SK-N-SH (cell line): ENCODE data around the gene STH. TPM values are rescaled to one million over a fixed set of nuclear protein-coding genes. Genes with fewer than 3 reads are reported as not detected.

Experiments used
- CTCF ChIA-PET: fragments of 300-600, 350-600 bp; formaldehyde crosslinking; extraction: SDS; loops from one replicate; lab custom pipeline; 2021; lab: Yijun Ruan, JAX
- POLR2A ChIA-PET: fragments of 350-600 bp; sonication (Branson Sonifier 250); formaldehyde crosslinking; extraction: SDS; loops from one replicate; lab custom pipeline; 2020; ENCODE audit warnings: antibody characterized with exemption, inconsistent platforms; lab: Yijun Ruan, JAX
- DNase-seq: peaks from one replicate; pipeline ENCODE4 v3.0.0; 2012
- H2AFZ ChIP-seq: fragments of 200-600 bp; sonication (generic); 2 replicates; pipeline ENCODE4 v1.8.1; 2016; ENCODE audit warnings: antibody characterized with exemption, mild to moderate bottlenecking, low read depth
- H3F3A ChIP-seq: fragments of 200-600 bp; sonication (generic); replicated peaks from 2 replicates; pipeline ENCODE3; 2016; ENCODE audit warnings: antibody characterized with exemption, mild to moderate bottlenecking; ENCODE audit not compliant: insufficient read depth
- H3K27ac ChIP-seq, 2 experiments: fragments of 200-500 bp in 1 of 2; fragments of 200-600 bp in 1 of 2; sonication (Bioruptor generic) in 1 of 2; sonication (generic), shearing (Covaris generic) in 1 of 2; 2 replicates each; pipeline versions ENCODE4 v1.5.1 to v1.6.1; 2014 to 2016; ENCODE audit warnings: low read depth in 2 of 2, inconsistent platforms in 1 of 2, low read length in 1 of 2, mild to moderate bottlenecking in 1 of 2, mixed read lengths in 1 of 2
- H3K27me3 ChIP-seq: fragments of 200-600 bp; sonication (generic), shearing (Covaris generic); 2 replicates; pipeline ENCODE4 v1.6.1; 2016; ENCODE audit warnings: mixed run types; ENCODE audit not compliant: insufficient read depth
- H3K36me3 ChIP-seq, 2 experiments: fragments of 200-500 bp in 1 of 2; fragments of 200-600 bp in 1 of 2; sonication (Bioruptor generic) in 1 of 2; sonication (generic) in 1 of 2; replicated peaks in 1 of 2; 2 replicates each; pipeline versions ENCODE3 to v1.5.1; 2014 to 2016; ENCODE audit warnings: low read length in 1 of 2, mild to moderate bottlenecking in 1 of 2; ENCODE audit not compliant: insufficient read depth in 2 of 2, control insufficient read depth in 1 of 2
- H3K4me1 ChIP-seq, 2 experiments: fragments of 200-500 bp in 1 of 2; fragments of 200-600 bp in 1 of 2; sonication (Bioruptor generic) in 1 of 2; sonication (generic), shearing (Covaris generic) in 1 of 2; 2 replicates each; pipeline versions ENCODE4 v1.5.1 to v1.6.1; 2014 to 2016; ENCODE audit warnings: low read depth in 1 of 2, low read length in 1 of 2, mixed run types in 1 of 2; ENCODE audit not compliant: insufficient read depth in 2 of 2, control insufficient read depth in 1 of 2
- H3K4me2 ChIP-seq: fragments of 200-600 bp; sonication (generic), shearing (Covaris generic); 2 replicates; pipeline ENCODE4 v1.6.1; 2017; ENCODE audit warnings: mixed run types
- H3K4me3 ChIP-seq, 2 experiments: fragments of 200-500 bp in 1 of 2; fragments of 200-600 bp in 1 of 2; sonication (Bioruptor generic) in 1 of 2; sonication (generic), shearing (Covaris generic) in 1 of 2; 2 replicates each; pipeline versions ENCODE4 v1.5.1 to v1.8.1; 2014 to 2016; ENCODE audit warnings: low read depth in 2 of 2, inconsistent platforms in 1 of 2, low read length in 1 of 2, mild to moderate bottlenecking in 1 of 2, mixed read lengths in 1 of 2, moderate library complexity in 1 of 2
- H3K79me2 ChIP-seq: fragments of 200-600 bp; sonication (generic); 2 replicates; pipeline ENCODE4 v1.8.1; 2017; ENCODE audit warnings: mild to moderate bottlenecking; ENCODE audit not compliant: insufficient read depth
- H3K9ac ChIP-seq: fragments of 200-600 bp; sonication (generic); 2 replicates; pipeline ENCODE4 v1.6.1; 2017; ENCODE audit warnings: mixed run types
- H3K9me2 ChIP-seq: fragments of 200-600 bp; sonication (generic); 2 replicates; pipeline ENCODE4 v1.6.1; 2017; ENCODE audit warnings: mixed run types
- H3K9me3 ChIP-seq: fragments of 200-600 bp; sonication (generic); 2 replicates; pipeline ENCODE4 v1.6.1; 2017; ENCODE audit warnings: mixed run types, mild to moderate bottlenecking, moderate library complexity
- H4K20me1 ChIP-seq: fragments of 200-600 bp; sonication (generic); 2 replicates; pipeline ENCODE4 v1.6.1; 2017; ENCODE audit warnings: mild to moderate bottlenecking, mixed run types; ENCODE audit not compliant: insufficient read depth
- CHD2 ChIP-seq: fragments of 150-350 bp; IDR thresholded peaks from 2 replicates; pipeline ENCODE4 v1.6.1; 2018; ENCODE audit warnings: low read length; ENCODE audit not compliant: partially characterized antibody
- ELF1 ChIP-seq: IDR thresholded peaks from 2 replicates; pipeline ENCODE4 v1.4.0; 2012
- EZH2phosphoT487 ChIP-seq: fragments of 200-600 bp; sonication (generic); IDR thresholded peaks from 2 replicates; pipeline ENCODE4 v1.6.1; 2017; ENCODE audit warnings: low read depth, mixed run types, mild to moderate bottlenecking, antibody characterized with exemption, moderate library complexity, borderline replicate concordance
- FOSL2 ChIP-seq: IDR thresholded peaks from 2 replicates; pipeline ENCODE4 v1.4.0; 2012; ENCODE audit warnings: low read depth, mild to moderate bottlenecking, moderate library complexity, borderline replicate concordance
- FOXJ3 ChIP-seq: sonication (generic); formaldehyde crosslinking; IDR thresholded peaks from 2 replicates; pipeline ENCODE4 v1.5.1; 2020; ENCODE audit warnings: mild to moderate bottlenecking, missing genetic modification reagents
- GABPA ChIP-seq: IDR thresholded peaks from 2 replicates; pipeline ENCODE4 v1.4.0; 2012; ENCODE audit warnings: low read depth, mild to moderate bottlenecking
- IRF3 ChIP-seq: fragments of 150-350 bp; IDR thresholded peaks from 2 replicates; pipeline ENCODE4 v1.6.1; 2016; ENCODE audit warnings: mild to moderate bottlenecking, low read depth, low read length
- JUND ChIP-seq: IDR thresholded peaks from 2 replicates; pipeline ENCODE4 v1.4.0; 2012
- MXI1 ChIP-seq: IDR thresholded peaks from 2 replicates; pipeline ENCODE4 v1.6.1; 2012; ENCODE audit warnings: mild to moderate bottlenecking, low read depth, low read length, improper control_type of control experiment
- NFIC ChIP-seq: IDR thresholded peaks from 2 replicates; pipeline ENCODE4 v1.4.0; 2012; ENCODE audit warnings: borderline replicate concordance
- NRF1 ChIP-seq: IDR thresholded peaks from 2 replicates; pipeline ENCODE4 v1.6.1; 2012; ENCODE audit warnings: low read depth, mild to moderate bottlenecking, low read length
- POLR2AphosphoS5 ChIP-seq: IDR thresholded peaks from 2 replicates; pipeline ENCODE4 v1.6.1; 2012; ENCODE audit warnings: low read depth, low read length
- RCOR1 ChIP-seq: fragments of 150-350 bp; IDR thresholded peaks from 2 replicates; pipeline ENCODE4 v1.6.1; 2017; ENCODE audit warnings: antibody characterized with exemption, low read length
- REST ChIP-seq: IDR thresholded peaks from 2 replicates; pipeline ENCODE4 v1.6.1; 2012; ENCODE audit warnings: mild to moderate bottlenecking, low read depth, low read length, moderate library complexity
- SMC3 ChIP-seq: IDR thresholded peaks from 2 replicates; pipeline ENCODE4 v1.6.1; 2012; ENCODE audit warnings: low read depth, low read length, improper control_type of control experiment
- TAF1 ChIP-seq: IDR thresholded peaks from 2 replicates; pipeline ENCODE4 v1.6.1; 2012; ENCODE audit warnings: low read depth, mild to moderate bottlenecking, low read length, moderate library complexity, borderline replicate concordance
- TEAD4 ChIP-seq: IDR thresholded peaks from 2 replicates; pipeline ENCODE4 v1.4.0; 2012; ENCODE audit warnings: mild to moderate bottlenecking, borderline replicate concordance; ENCODE audit not compliant: insufficient read depth
- USF1 ChIP-seq: IDR thresholded peaks from 2 replicates; pipeline ENCODE4 v1.4.0; 2012; ENCODE audit warnings: low read depth, borderline replicate concordance
- USF2 ChIP-seq: fragments of 150-350 bp; IDR thresholded peaks from 2 replicates; pipeline ENCODE4 v1.6.1; 2017; ENCODE audit warnings: antibody characterized with exemption, low read length, low read depth, borderline replicate concordance
- YY1 ChIP-seq: IDR thresholded peaks from 2 replicates; pipeline ENCODE4 v1.4.0; 2012; ENCODE audit warnings: low read depth, mild to moderate bottlenecking
- WGBS: methylation state at CpG from one replicate; pipeline ENCODE4 v1.1.6; 2017; ENCODE audit warnings: low lambda C conversion rate; 5-methylcytosine and 5-hydroxymethylcytosine counted together
- polyA plus RNA-seq, 3 experiments: library from polyadenylated mRNA; depleted of rRNA; stranded (reverse); fragments of >200 nt; gene quantifications; 2 replicates each; pipeline ENCODE4 v1.2.3, GENCODE V29; 2012

STH gene
- polyA plus RNA-seq, 1 of the 3 experiments (the other 2 are of a cell fraction): not detected

- Histone ChIP-seq H3K36me3 (no peaks in the 10 kb centered on the region), H3K9me3 (no peaks in the 10 kb centered on the region), H3K4me3 (no peak overlapping the region), H3K27me3 (peaks cover 21% of the 10 kb centered on the region; the same call in 1 of the 2 replicates), H3K9ac (no peak overlapping the region), H3K4me2 (no peak overlapping the region), H4K20me1 (no peaks in the 10 kb centered on the region), H3K27ac (peak overlapping the region in 1 of 2 experiments; percentile 24; a peak in 1 of 4 replicates), H3K79me2 (no peaks in the 10 kb centered on the region), H3K9me2 (no peaks in the 10 kb centered on the region), H3F3A (no peaks in the 10 kb centered on the region), H3K4me1 (peaks cover 0 to 14% of the 10 kb centered on the region in 2 experiments; a peak in 1 of 4 replicates), H2AFZ (no peak overlapping the region)
- CTCF ChIA-PET: no interaction called here
- POLR2A ChIA-PET: no interaction called here
- no peak for DNase-seq
- TF ChIP-seq MXI1 (no peak), JUND (no peak), SMC3 (no peak), FOSL2 (no peak), EZH2phosphoT487 (no peak), GABPA (no peak), IRF3 (no peak), FOXJ3 (CRISPR knock-in tag) (no peak), REST (no peak), USF1 (no peak)
- 52% methylated on average over 10 of the region's 10 CpGs for WGBS
Observed at GRCh38 chr17:45951403-45951802, 47.6 kb upstream of the STH start.

- DNase-seq: no peak
- WGBS: 63% methylated on average over 6 of the region's 6 CpGs
- Histone ChIP-seq H3K9me3 (no peaks in the 10 kb centered on the region), H4K20me1 (no peaks in the 10 kb centered on the region), H3K4me1 (peaks cover 0 to 14% of the 10 kb centered on the region in 2 experiments; a peak in 1 of 4 replicates), H3K27ac (peak overlapping the region in 1 of 2 experiments; percentile 24; a peak in 1 of 4 replicates), H3K4me2 (no peak overlapping the region), H3K27me3 (peaks cover 21% of the 10 kb centered on the region; the same call in 1 of the 2 replicates), H3F3A (no peaks in the 10 kb centered on the region), H3K79me2 (no peaks in the 10 kb centered on the region), H3K9me2 (no peaks in the 10 kb centered on the region), H3K4me3 (no peak overlapping the region), H3K36me3 (no peaks in the 10 kb centered on the region), H3K9ac (no peak overlapping the region), H2AFZ (no peak overlapping the region)
- CTCF ChIA-PET: no interaction called here
- POLR2A ChIA-PET: no interaction called here
- TF ChIP-seq CHD2 (no peak), USF1 (no peak), RCOR1 (no peak), POLR2AphosphoS5 (no peak), TEAD4 (no peak), USF2 (no peak), FOSL2 (no peak), YY1 (no peak), MXI1 (no peak), NRF1 (no peak), NFIC (no peak), JUND (no peak), ELF1 (no peak), GABPA (no peak), SMC3 (no peak), TAF1 (no peak)
Observed at GRCh38 chr17:45951941-45952340, 47.1 kb upstream of the STH start.
